Bronchial epithelial cell (primary cell): ENCODE results near the gene FNDC11. TPM values are rescaled to one million over a fixed set of nuclear protein-coding genes. Genes with fewer than 3 reads are reported as not detected.

ENCODE experiments used
- DNase-seq: peaks from one replicate; pipeline ENCODE4 v3.0.0-alpha.2; 2010; ENCODE audit warnings: low read depth
- FAIRE-seq: peaks from 2 replicates; lab custom pipeline; 2011; peaks lifted over from hg19 to GRCh38; lab: Jason Lieb, UNC
- H3K27me3 ChIP-seq: 2 replicates; pipeline ENCODE4 v1.5.1; 2011; ENCODE audit warnings: low read length; ENCODE audit not compliant: control insufficient read depth, insufficient read depth
- H3K36me3 ChIP-seq: 2 replicates; pipeline ENCODE4 v1.5.1; 2011; ENCODE audit warnings: low read length; ENCODE audit not compliant: control insufficient read depth, insufficient read depth
- H3K4me3 ChIP-seq: 2 replicates; pipeline ENCODE4 v1.5.1; 2011; ENCODE audit warnings: mild to moderate bottlenecking, low read depth, low read length, control low read depth
- CTCF ChIP-seq: IDR thresholded peaks from 2 replicates; pipeline ENCODE4 v1.5.1; 2011; ENCODE audit warnings: mild to moderate bottlenecking, moderate library complexity, low read length, control low read depth, inconsistent platforms; ENCODE audit not compliant: insufficient read depth, severe bottlenecking
- total RNA-seq: library from RNA; depleted of rRNA; stranded (reverse); fragments of >200 nt; gene quantifications from 2 replicates; pipeline ENCODE4 v1.2.1, GENCODE V29; 2014

Gene FNDC11
- total RNA-seq, 1 donor from 2014 or later, result 0.26 TPM

DNA sequence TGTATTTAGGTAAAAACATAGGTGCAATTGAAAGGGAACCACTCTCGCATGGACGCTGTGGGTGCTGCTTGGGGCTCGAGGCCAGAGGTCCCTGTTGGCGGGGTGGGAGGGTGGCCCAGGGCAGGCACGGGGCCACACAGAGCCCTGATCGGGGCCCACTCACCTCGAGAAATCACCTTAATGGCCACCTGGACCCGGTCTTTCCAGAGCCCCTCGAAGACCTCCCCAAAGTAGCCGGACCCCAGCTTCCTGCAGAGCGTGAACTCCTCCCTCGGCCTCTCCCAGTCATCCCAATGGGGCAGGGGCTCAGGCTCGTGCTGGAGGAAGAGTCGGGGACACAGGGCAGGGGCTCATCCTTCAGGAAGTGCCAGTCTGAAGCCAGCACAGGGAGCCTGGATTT lies 20.6 kb upstream of the FNDC11 start:
- no peaks in the 10 kb centered on the region for H3K27me3 ChIP-seq
- no peak for FAIRE-seq
- H3K36me3 ChIP-seq, result peaks cover 1% of the 10 kb centered on the region
- TF ChIP-seq CTCF, result no peak
- no peak overlapping the region for H3K4me3 ChIP-seq
- no peak for DNase-seq

DNA sequence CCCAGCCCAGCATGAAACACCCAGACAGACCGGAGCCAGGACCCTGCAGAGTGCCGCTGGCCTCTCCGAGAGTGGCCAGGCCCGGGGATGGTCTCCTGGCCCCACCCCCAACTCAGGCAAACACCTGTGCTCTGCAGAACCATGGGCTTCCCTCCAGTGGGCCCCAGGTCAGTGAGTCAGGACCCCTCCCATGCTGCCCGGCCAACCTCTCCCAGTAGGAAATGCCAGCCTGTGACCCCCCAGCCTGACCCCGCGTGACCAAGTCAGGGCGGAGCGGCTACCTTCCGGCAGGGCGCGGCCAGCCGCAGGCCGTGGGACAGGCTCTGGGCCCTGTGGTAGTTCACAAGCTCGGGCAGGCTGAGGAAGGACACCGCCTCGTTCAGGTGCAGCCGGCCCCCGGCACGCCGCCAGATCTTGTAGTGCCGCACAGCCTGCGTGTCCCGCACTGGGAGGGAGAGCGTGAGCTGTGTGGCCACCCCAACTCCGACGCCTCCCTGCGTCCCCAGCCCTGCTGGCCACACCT lies 20.0 kb upstream of the FNDC11 start:
- DNase-seq (peak; percentile 64), FAIRE-seq (no peak)
- no peak overlapping the region for H3K4me3 ChIP-seq
- H3K27me3 ChIP-seq, result no peaks in the 10 kb centered on the region
- TF ChIP-seq CTCF, result no peak
- peaks cover 1% of the 10 kb centered on the region for H3K36me3 ChIP-seq

GRCh38 chr20:63534427-63534830 lies 19.5 kb upstream of the FNDC11 start:
- FAIRE-seq (no peak), DNase-seq (no peak)
- no peak overlapping the region for H3K4me3 ChIP-seq

GRCh38 chr20:63534831-63535651 lies 18.9 kb upstream of the FNDC11 start:
- H3K4me3 ChIP-seq, result no peak overlapping the region
- no peaks in the 10 kb centered on the region for H3K27me3 ChIP-seq

More at GRCh38 chr20:63534427-63534830, 19.5 kb upstream of the FNDC11 start:
- Histone ChIP-seq H3K27me3 (no peaks in the 10 kb centered on the region), H3K36me3 (peaks cover 1% of the 10 kb centered on the region)
- no peak for TF ChIP-seq CTCF

DNA sequence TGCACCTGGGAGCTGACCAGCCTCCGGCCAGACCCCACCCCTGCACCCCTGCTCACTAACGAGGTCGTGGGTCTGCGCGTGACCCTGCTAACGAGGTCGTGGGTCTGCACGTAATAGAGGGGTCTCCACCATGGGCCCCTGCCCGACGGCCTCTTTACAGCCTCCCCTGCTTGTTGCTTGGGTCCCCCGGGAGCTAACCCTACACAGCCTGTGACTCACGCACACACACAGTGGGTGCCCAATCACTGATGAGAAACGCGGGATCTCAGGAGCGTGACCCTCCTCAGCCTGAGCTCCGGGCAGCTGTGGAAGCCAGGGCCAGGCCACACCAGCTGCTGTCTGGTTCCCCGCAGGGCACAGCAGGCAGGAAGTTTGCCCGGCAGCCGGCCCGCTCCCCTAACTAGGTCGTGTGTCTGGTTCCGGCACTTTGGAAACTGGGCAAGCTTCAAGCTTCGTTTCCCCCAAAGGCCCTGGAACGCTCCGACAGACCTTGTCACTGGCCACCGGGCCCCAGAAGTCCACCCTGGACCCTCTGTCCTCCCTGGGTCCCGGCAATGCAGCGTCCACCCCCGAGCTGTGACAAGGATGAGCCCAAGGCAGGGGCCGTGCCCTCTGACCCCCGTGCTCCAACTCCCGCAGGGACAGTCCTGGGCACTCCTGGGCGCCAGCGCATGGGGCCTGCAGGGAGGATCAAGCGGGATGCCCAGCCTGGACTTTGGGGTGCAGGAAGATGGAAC lies 17.6 kb upstream of the FNDC11 start:
- TF ChIP-seq CTCF, result no peak
- peak; percentile 44 for DNase-seq
- Histone ChIP-seq H3K4me3 (peak overlapping the region; percentile 53), H3K27me3 (no peaks in the 10 kb centered on the region), H3K36me3 (peaks cover 1% of the 10 kb centered on the region)
- no peak for FAIRE-seq

More at GRCh38 chr20:63534831-63535651, 18.9 kb upstream of the FNDC11 start:
- no peak for TF ChIP-seq CTCF
- DNase-seq (peak; percentile 36), FAIRE-seq (no peak)
- peaks cover 1% of the 10 kb centered on the region for H3K36me3 ChIP-seq
